ENCODE results near the gene APBB3. TPM values are rescaled to one million over a fixed set of nuclear protein-coding genes. Genes with fewer than 3 reads are reported as not detected.

The APBB3 gene
- total RNA-seq, 1 experiment from 2014 or later, result 25.1 TPM

DNA sequence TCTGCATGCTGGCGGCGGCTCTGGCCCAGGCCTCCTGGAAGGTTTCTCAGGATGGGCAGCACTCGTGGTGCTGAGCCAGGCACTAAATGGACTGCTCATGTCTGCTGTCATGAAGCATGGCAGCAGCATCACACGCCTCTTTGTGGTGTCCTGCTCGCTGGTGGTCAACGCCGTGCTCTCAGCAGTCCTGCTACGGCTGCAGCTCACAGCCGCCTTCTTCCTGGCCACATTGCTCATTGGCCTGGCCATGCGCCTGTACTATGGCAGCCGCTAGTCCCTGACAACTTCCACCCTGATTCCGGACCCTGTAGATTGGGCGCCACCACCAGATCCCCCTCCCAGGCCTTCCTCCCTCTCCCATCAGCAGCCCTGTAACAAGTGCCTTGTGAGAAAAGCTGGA, 3.5 kb upstream of the APBB3 start:
- peaks cover 7% of the 10 kb centered on the region; the same call in 1 of the 2 replicates for H3K4me1 ChIP-seq
- CTCF ChIA-PET, result no interaction called here

GRCh38 chr5:140567136-140567818, 2.9 kb upstream of the APBB3 start:
- no peak overlapping the region for H3K4me3 ChIP-seq (ENCODE audit: low read depth, low read length)
- H3K27me3 ChIP-seq (replicated peaks; ENCODE audit: control insufficient read depth, insufficient read depth, low read length), result no peaks in the 10 kb centered on the region
- Mint-ChIP-seq H3K9me3 (ENCODE audit: unreplicated experiment) (no peaks in the 10 kb centered on the region), H3K27ac (ENCODE audit: unreplicated experiment) (no peak overlapping the region), H3K36me3 (ENCODE audit: insufficient read depth, unreplicated experiment) (peaks cover 50% of the 10 kb centered on the region), H3K4me1 (ENCODE audit: low read depth, unreplicated experiment) (peaks cover 6% of the 10 kb centered on the region), H3K4me3 (ENCODE audit: unreplicated experiment) (peak overlapping the region; percentile 48), H3K27me3 (ENCODE audit: insufficient read depth, unreplicated experiment) (no peaks in the 10 kb centered on the region)
- no peak for DNase-seq
- ChIA-PET CTCF (no interaction called here), POLR2A (no interaction called here)
- peaks cover 7% of the 10 kb centered on the region; the same call in 1 of the 2 replicates for H3K4me1 ChIP-seq
- BruUV-seq (replicated peaks), result no TSS peak
- H3K9me3 ChIP-seq, result no peaks in the 10 kb centered on the region
- no peaks in the 10 kb centered on the region for H3K36me3 ChIP-seq (ENCODE audit: control insufficient read depth, insufficient read depth, low read length)
- TF ChIP-seq, protein P1, sequence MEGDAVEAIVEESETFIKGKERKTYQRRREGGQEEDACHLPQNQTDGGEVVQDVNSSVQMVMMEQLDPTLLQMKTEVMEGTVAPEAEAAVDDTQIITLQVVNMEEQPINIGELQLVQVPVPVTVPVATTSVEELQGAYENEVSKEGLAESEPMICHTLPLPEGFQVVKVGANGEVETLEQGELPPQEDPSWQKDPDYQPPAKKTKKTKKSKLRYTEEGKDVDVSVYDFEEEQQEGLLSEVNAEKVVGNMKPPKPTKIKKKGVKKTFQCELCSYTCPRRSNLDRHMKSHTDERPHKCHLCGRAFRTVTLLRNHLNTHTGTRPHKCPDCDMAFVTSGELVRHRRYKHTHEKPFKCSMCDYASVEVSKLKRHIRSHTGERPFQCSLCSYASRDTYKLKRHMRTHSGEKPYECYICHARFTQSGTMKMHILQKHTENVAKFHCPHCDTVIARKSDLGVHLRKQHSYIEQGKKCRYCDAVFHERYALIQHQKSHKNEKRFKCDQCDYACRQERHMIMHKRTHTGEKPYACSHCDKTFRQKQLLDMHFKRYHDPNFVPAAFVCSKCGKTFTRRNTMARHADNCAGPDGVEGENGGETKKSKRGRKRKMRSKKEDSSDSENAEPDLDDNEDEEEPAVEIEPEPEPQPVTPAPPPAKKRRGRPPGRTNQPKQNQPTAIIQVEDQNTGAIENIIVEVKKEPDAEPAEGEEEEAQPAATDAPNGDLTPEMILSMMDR (IDR thresholded peaks at IDR 0.05; ENCODE audit: insufficient read depth in 1 of 2, low read depth in 1 of 2, low read length in 1 of 2, severe bottlenecking in 1 of 2, unreplicated experiment in 1 of 2), result no peak
- intact Hi-C loops (cut with micrococcal nuclease; ENCODE audit: unreplicated experiment), result no loop called here

More for the DNA sequence above, 3.5 kb upstream of the APBB3 start:
- Mint-ChIP-seq H3K27me3 (ENCODE audit: insufficient read depth, unreplicated experiment) (no peaks in the 10 kb centered on the region), H3K4me1 (ENCODE audit: low read depth, unreplicated experiment) (peaks cover 6% of the 10 kb centered on the region), H3K4me3 (ENCODE audit: unreplicated experiment) (no peak overlapping the region), H3K9me3 (ENCODE audit: unreplicated experiment) (no peaks in the 10 kb centered on the region), H3K36me3 (ENCODE audit: insufficient read depth, unreplicated experiment) (peaks cover 50% of the 10 kb centered on the region), H3K27ac (ENCODE audit: unreplicated experiment) (no peak overlapping the region)
- POLR2A ChIA-PET, result no interaction called here
- Histone ChIP-seq H3K27me3 (replicated peaks; ENCODE audit: control insufficient read depth, insufficient read depth, low read length) (no peaks in the 10 kb centered on the region), H3K9me3 (no peaks in the 10 kb centered on the region), H3K4me3 (ENCODE audit: low read depth, low read length) (no peak overlapping the region), H3K36me3 (ENCODE audit: control insufficient read depth, insufficient read depth, low read length) (no peaks in the 10 kb centered on the region)
- intact Hi-C loops (cut with micrococcal nuclease; ENCODE audit: unreplicated experiment), result no loop called here
- no peak for DNase-seq
- TF ChIP-seq, protein P1 (IDR thresholded peaks at IDR 0.05; ENCODE audit: insufficient read depth in 1 of 2, low read depth in 1 of 2, low read length in 1 of 2, severe bottlenecking in 1 of 2, unreplicated experiment in 1 of 2), result no peak
- BruUV-seq (replicated peaks), result no TSS peak

DNA sequence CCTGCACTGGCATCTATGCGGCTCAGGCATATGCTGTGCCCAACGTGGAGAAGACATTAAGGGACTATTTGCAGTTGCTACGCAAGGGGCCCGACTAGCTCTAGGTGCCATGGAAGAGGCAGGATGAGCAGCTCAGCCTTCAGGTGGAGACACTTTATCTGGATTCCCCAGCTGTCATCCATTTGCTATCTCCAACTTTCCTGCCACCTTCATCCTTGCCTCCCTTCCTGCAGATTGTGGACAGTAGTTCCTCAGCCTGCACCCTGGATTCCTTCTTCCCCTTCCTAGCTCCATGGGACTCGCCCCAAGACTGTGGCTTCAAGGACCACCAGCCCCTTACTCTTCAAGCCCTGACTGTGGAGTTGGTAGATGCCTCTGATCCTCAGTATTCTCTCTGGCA, 2.3 kb upstream of the APBB3 start:
- CTCF ChIA-PET, result no interaction called here
- Mint-ChIP-seq H3K27ac (ENCODE audit: unreplicated experiment) (no peak overlapping the region), H3K27me3 (ENCODE audit: insufficient read depth, unreplicated experiment) (no peaks in the 10 kb centered on the region), H3K4me1 (ENCODE audit: low read depth, unreplicated experiment) (peaks cover 6% of the 10 kb centered on the region), H3K36me3 (ENCODE audit: insufficient read depth, unreplicated experiment) (peaks cover 50% of the 10 kb centered on the region), H3K9me3 (ENCODE audit: unreplicated experiment) (no peaks in the 10 kb centered on the region), H3K4me3 (ENCODE audit: unreplicated experiment) (peak overlapping the region; percentile 48)
- TF ChIP-seq, protein P1 (IDR thresholded peaks at IDR 0.05; ENCODE audit: insufficient read depth in 1 of 2, low read depth in 1 of 2, low read length in 1 of 2, severe bottlenecking in 1 of 2, unreplicated experiment in 1 of 2), result no peak
- Histone ChIP-seq H3K9me3 (no peaks in the 10 kb centered on the region), H3K4me1 (peaks cover 7% of the 10 kb centered on the region; the same call in 1 of the 2 replicates), H3K4me3 (ENCODE audit: low read depth, low read length) (no peak overlapping the region), H3K27me3 (replicated peaks; ENCODE audit: control insufficient read depth, insufficient read depth, low read length) (no peaks in the 10 kb centered on the region), H3K36me3 (ENCODE audit: control insufficient read depth, insufficient read depth, low read length) (no peaks in the 10 kb centered on the region)
- POLR2A ChIA-PET, result no interaction called here
- intact Hi-C loops (cut with micrococcal nuclease; ENCODE audit: unreplicated experiment), result no loop called here
- no peak for DNase-seq
- BruUV-seq (replicated peaks), result no TSS peak
